H9 (cell line): ENCODE data around the gene MCAM. TPM values are rescaled to one million over a fixed set of nuclear protein-coding genes. Genes with fewer than 3 reads are reported as not detected.

Experiments used
- DNase-seq: peaks from one replicate; pipeline ENCODE4 v3.0.0-alpha.2; 2017
- H2AFZ ChIP-seq: one replicate; pipeline ENCODE4 v1.6.1; 2013; ENCODE audit warnings: mild to moderate bottlenecking, low read length, control low read depth, moderate library complexity
- H2AK5ac ChIP-seq: 2 replicates; pipeline ENCODE4 v1.6.1; 2013; ENCODE audit warnings: low read length, control low read depth, mixed read lengths; ENCODE audit not compliant: insufficient read length
- H2BK120ac ChIP-seq: one replicate; pipeline ENCODE4 v1.6.1; 2013; ENCODE audit warnings: low read depth, mild to moderate bottlenecking, low read length, control low read depth, inconsistent platforms; ENCODE audit not compliant: poor library complexity, severe bottlenecking
- H2BK12ac ChIP-seq: 2 replicates; pipeline ENCODE4 v1.6.1; 2013; ENCODE audit warnings: low read length, control low read depth, mixed read lengths, low read depth; ENCODE audit not compliant: insufficient read length
- H2BK15ac ChIP-seq: 2 replicates; pipeline ENCODE4 v1.6.1; 2013; ENCODE audit warnings: low read depth, low read length, control low read depth
- H2BK20ac ChIP-seq: one replicate; pipeline ENCODE4 v1.6.1; 2013; ENCODE audit warnings: low read depth, mild to moderate bottlenecking, low read length, control low read depth, inconsistent platforms; ENCODE audit not compliant: poor library complexity, severe bottlenecking
- H2BK5ac ChIP-seq: 2 replicates; pipeline ENCODE4 v1.6.1; 2013; ENCODE audit warnings: low read length, control low read depth, mixed read lengths; ENCODE audit not compliant: insufficient read length
- H3K14ac ChIP-seq: 2 replicates; pipeline ENCODE4 v1.6.1; 2013; ENCODE audit warnings: low read length, control low read depth; ENCODE audit not compliant: insufficient read depth
- H3K18ac ChIP-seq: 2 replicates; pipeline ENCODE4 v1.6.1; 2013; ENCODE audit warnings: low read depth, mild to moderate bottlenecking, mixed read lengths, low read length, control low read depth; ENCODE audit not compliant: insufficient read length
- H3K23ac ChIP-seq: 2 replicates; pipeline ENCODE4 v1.6.1; 2013; ENCODE audit warnings: low read length, control low read depth, mixed read lengths, low read depth; ENCODE audit not compliant: insufficient read length
- H3K23me2 ChIP-seq: 2 replicates; pipeline ENCODE4 v1.6.1; 2013; ENCODE audit warnings: low read depth, mild to moderate bottlenecking, mixed read lengths, low read length, control low read depth; ENCODE audit not compliant: insufficient read length, poor library complexity, severe bottlenecking
- H3K27ac ChIP-seq: 2 replicates; pipeline ENCODE4 v1.5.1; 2013; ENCODE audit warnings: low read length, control low read depth, mixed read lengths, low read depth; ENCODE audit not compliant: insufficient read length
- H3K27me3 ChIP-seq: 2 replicates; pipeline ENCODE4 v1.6.1; 2013; ENCODE audit warnings: low read length, control low read depth, inconsistent platforms; ENCODE audit not compliant: insufficient read depth
- H3K4ac ChIP-seq: 2 replicates; pipeline ENCODE4 v1.6.1; 2013; ENCODE audit warnings: low read depth, mild to moderate bottlenecking, control low read depth, inconsistent platforms, low read length, moderate library complexity
- H3K4me1 ChIP-seq: 2 replicates; pipeline ENCODE4 v1.6.1; 2013; ENCODE audit warnings: low read length, control low read depth, inconsistent platforms; ENCODE audit not compliant: insufficient read depth
- H3K4me2 ChIP-seq: 2 replicates; pipeline ENCODE4 v1.6.1; 2013; ENCODE audit warnings: low read length, control low read depth, mixed read lengths; ENCODE audit not compliant: insufficient read length, insufficient read depth
- H3K56ac ChIP-seq: 2 replicates; pipeline ENCODE4 v1.6.1; 2013; ENCODE audit warnings: low read depth, mild to moderate bottlenecking, mixed read lengths, low read length, control low read depth; ENCODE audit not compliant: insufficient read length
- H3K79me1 ChIP-seq: 2 replicates; pipeline ENCODE4 v1.6.1; 2013; ENCODE audit warnings: low read depth, mild to moderate bottlenecking, moderate library complexity, low read length, control low read depth, inconsistent platforms; ENCODE audit not compliant: insufficient read depth, poor library complexity, severe bottlenecking
- H3K79me2 ChIP-seq: 2 replicates; pipeline ENCODE4 v1.6.1; 2013; ENCODE audit warnings: low read length, control low read depth, inconsistent platforms; ENCODE audit not compliant: insufficient read depth
- H3K9ac ChIP-seq: 2 replicates; pipeline ENCODE4 v1.6.1; 2013; ENCODE audit warnings: low read length, control low read depth, mixed read lengths; ENCODE audit not compliant: insufficient read length; ENCODE audit errors: extremely low read depth
- H3K9me3 ChIP-seq: one replicate; pipeline ENCODE4 v1.6.1; 2013; ENCODE audit warnings: low read depth, low read length, inconsistent platforms; ENCODE audit not compliant: control insufficient read depth
- H3T11ph ChIP-seq: one replicate; pipeline ENCODE4 v1.6.1; 2013; ENCODE audit warnings: mild to moderate bottlenecking, low read length, control low read depth, inconsistent platforms
- H4K20me1 ChIP-seq: one replicate; pipeline ENCODE4 v1.6.1; 2013; ENCODE audit not compliant: control insufficient read depth, insufficient read length, insufficient read depth
- H4K5ac ChIP-seq: 2 replicates; pipeline ENCODE4 v1.6.1; 2013; ENCODE audit warnings: low read depth, mild to moderate bottlenecking, mixed read lengths, low read length, control low read depth; ENCODE audit not compliant: insufficient read length
- H4K8ac ChIP-seq: replicated peaks from 2 replicates; pipeline ENCODE4 v1.6.1; 2013; ENCODE audit warnings: low read length, control low read depth, mixed read lengths, low read depth; ENCODE audit not compliant: insufficient read length
- H4K91ac ChIP-seq: 2 replicates; pipeline ENCODE4 v1.6.1; 2013; ENCODE audit warnings: low read depth, mild to moderate bottlenecking, moderate library complexity, mixed read lengths, low read length, control low read depth; ENCODE audit not compliant: insufficient read length
- H3K27ac Mint-ChIP-seq, 3 experiments: 2 replicates in 2 of 3; 3 replicates in 1 of 3; pipeline ENCODE4 v1.8.0; 2020 to 2021; ENCODE audit warnings: mixed read lengths in 3 of 3, mild to moderate bottlenecking in 1 of 3, moderate library complexity in 1 of 3
- H3K27me3 Mint-ChIP-seq: 2 replicates; pipeline ENCODE4 v1.8.0; 2021; ENCODE audit warnings: low read depth, mild to moderate bottlenecking, moderate library complexity, mixed read lengths
- H3K36me3 Mint-ChIP-seq, 3 experiments: 2 replicates in 2 of 3; 3 replicates in 1 of 3; pipeline ENCODE4 v1.8.0; 2020 to 2021; ENCODE audit warnings: low read depth in 3 of 3, mixed read lengths in 3 of 3; ENCODE audit not compliant: insufficient read depth in 1 of 3
- H3K4me1 Mint-ChIP-seq, 2 experiments: 2 replicates each; pipeline ENCODE4 v1.8.0; 2020; ENCODE audit warnings: mixed read lengths in 2 of 2
- H3K4me3 Mint-ChIP-seq, 2 experiments: 2 replicates in 1 of 2; 3 replicates in 1 of 2; pipeline ENCODE4 v1.8.0; 2020 to 2021; ENCODE audit warnings: mild to moderate bottlenecking in 2 of 2, mixed read lengths in 2 of 2, moderate library complexity in 1 of 2
- H3K9me3 Mint-ChIP-seq, 2 experiments: 2 replicates in 1 of 2; 3 replicates in 1 of 2; pipeline ENCODE4 v1.8.0; 2020; ENCODE audit warnings: mild to moderate bottlenecking in 2 of 2, mixed read lengths in 2 of 2, moderate library complexity in 1 of 2
- CTCF ChIP-seq: fragments of 200-600 bp; sonication (generic); conservative IDR thresholded peaks from 3 replicates; pipeline ENCODE4 v1.8.0; 2021; ENCODE audit warnings: antibody characterized with exemption, mild to moderate bottlenecking
- WGBS: extraction: QIAGEN DNeasy Blood & Tissue Kit; methylation state at CpG from one replicate; pipeline ENCODE4 v1.1.7; 2013; ENCODE audit warnings: missing lambda C conversion rate, low lambda C conversion rate, mixed read lengths; ENCODE audit not compliant: insufficient read length; ENCODE audit errors: extremely low coverage; 5-methylcytosine and 5-hydroxymethylcytosine counted together
- total RNA-seq: library from RNA; stranded (reverse); gene quantifications from 2 replicates; pipeline ENCODE4 v1.2.1, GENCODE V29; 2021

MCAM gene
- total RNA-seq, 1 experiment from 2014 or later, result 21.5 TPM

- H3K27ac ChIP-seq, result no peak overlapping the region
- peaks cover 4% of the 10 kb centered on the region for H4K20me1 ChIP-seq
- no peak for DNase-seq
- no peak overlapping the region for H2BK120ac ChIP-seq
- TF ChIP-seq CTCF, result no peak
- no peak overlapping the region for H2AK5ac ChIP-seq
- no peaks in the 10 kb centered on the region for H3K79me2 ChIP-seq
- H3K27me3 Mint-ChIP-seq, result peaks cover 71% of the 10 kb centered on the region
- H3K4ac ChIP-seq, result no peak overlapping the region
- H2BK15ac ChIP-seq, result no peak overlapping the region
- no peak overlapping the region for H3K9ac ChIP-seq
- no peak overlapping the region for H4K91ac ChIP-seq
- peaks cover 4% of the 10 kb centered on the region for H3K23me2 ChIP-seq
- peaks cover 36 to 38% of the 10 kb centered on the region in 2 experiments for H3K4me1 Mint-ChIP-seq
- no peak overlapping the region for H3K56ac ChIP-seq
- H3K4me3 Mint-ChIP-seq, result peak overlapping the region in 1 of 2 experiments; percentile 47; a peak in 1 of 5 replicates
- H3K27ac Mint-ChIP-seq, result no peak overlapping the region
- no peak overlapping the region for H2AFZ ChIP-seq
- H4K8ac ChIP-seq, result no peak overlapping the region
- peaks cover 7% of the 10 kb centered on the region; the same call in 1 of the 2 replicates for H3K4me1 ChIP-seq
- no peak overlapping the region for H3K18ac ChIP-seq
- no peak overlapping the region for H3T11ph ChIP-seq
- H3K27me3 ChIP-seq, result peaks cover 23% of the 10 kb centered on the region; the same call in 1 of the 2 replicates
- H3K23ac ChIP-seq, result no peak overlapping the region
- peaks cover 2 to 5% of the 10 kb centered on the region in 2 experiments; a peak in 2 of 5 replicates for H3K9me3 Mint-ChIP-seq
- H3K9me3 ChIP-seq, result no peaks in the 10 kb centered on the region
- H3K14ac ChIP-seq, result no peak overlapping the region
- no peak overlapping the region for H3K4me2 ChIP-seq
- no peak overlapping the region for H4K5ac ChIP-seq
- no CpG with 5 or more reads among the region's 11 CpGs for WGBS
- no peak overlapping the region for H2BK12ac ChIP-seq
- peaks cover 11 to 32% (median 26%) of the 10 kb centered on the region in 3 experiments for H3K36me3 Mint-ChIP-seq
- no peak overlapping the region for H2BK20ac ChIP-seq
- H3K79me1 ChIP-seq, result no peaks in the 10 kb centered on the region
- H2BK5ac ChIP-seq, result no peak overlapping the region
Observed at GRCh38 chr11:119361941-119362725, 45.2 kb upstream of the MCAM start.
